Vagina (tissue), 2 donors: ENCODE data around the gene BBIP1.

ENCODE experiments used
- POLR2A ChIP-seq, 2 donors: fragments of 450-650 bp; IDR thresholded peaks; one replicate each; pipeline ENCODE4 v1.6.1; 2017; ENCODE audit warnings: antibody characterized with exemption in 2 of 2, mild to moderate bottlenecking in 2 of 2, moderate library complexity in 2 of 2
- POLR2AphosphoS5 ChIP-seq, 2 donors: sonication (generic); formaldehyde crosslinking; IDR thresholded peaks; one replicate each; pipeline ENCODE4 v1.9.0; 2017; ENCODE audit warnings: antibody characterized with exemption in 2 of 2, mild to moderate bottlenecking in 2 of 2, low read depth in 1 of 2; ENCODE audit not compliant: insufficient read depth in 1 of 2
- TF ChIP-seq, protein P1 (sequence below), 3 experiments: fragments of 450-650 bp in 2 of 3; fragments of 200-600 bp in 1 of 3; sonication (generic) in 1 of 3; IDR thresholded peaks; one replicate each; pipeline ENCODE4 v1.5.1; 2017 to 2019; ENCODE audit warnings: antibody characterized with exemption in 3 of 3, mild to moderate bottlenecking in 2 of 3, moderate library complexity in 2 of 3

DNA sequence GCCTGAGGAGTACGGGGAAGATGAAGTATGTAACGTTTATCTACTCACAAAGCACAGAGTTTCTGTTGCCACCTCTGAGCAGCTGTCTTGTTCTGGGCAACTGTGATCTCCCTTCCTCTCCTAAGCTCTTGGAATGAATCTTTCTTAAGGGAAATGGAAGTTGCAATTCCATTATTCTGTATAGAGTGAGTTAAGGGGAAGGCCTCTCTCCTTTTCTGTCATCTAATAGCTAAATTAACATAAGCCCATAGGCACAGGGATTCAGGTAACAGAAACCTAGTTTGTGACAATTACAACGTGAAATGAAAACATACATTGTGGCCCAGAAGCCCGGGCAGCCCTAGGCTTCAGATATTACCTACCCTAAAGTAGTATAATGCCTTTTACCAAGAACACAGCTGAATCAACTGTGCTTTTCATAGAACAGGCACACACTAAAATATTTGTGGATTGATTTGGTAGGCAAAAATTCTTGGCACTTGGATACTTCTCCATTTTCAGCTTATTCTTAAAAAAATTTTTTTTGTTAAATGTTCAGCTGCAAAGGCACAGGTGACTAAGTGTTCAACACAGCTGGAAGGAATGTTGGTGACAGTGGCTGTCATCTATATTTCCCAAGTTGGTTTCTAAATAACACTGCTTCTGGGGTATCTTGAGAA, 51.0 kb downstream of the BBIP1 start:
- TF ChIP-seq, protein P1, sequence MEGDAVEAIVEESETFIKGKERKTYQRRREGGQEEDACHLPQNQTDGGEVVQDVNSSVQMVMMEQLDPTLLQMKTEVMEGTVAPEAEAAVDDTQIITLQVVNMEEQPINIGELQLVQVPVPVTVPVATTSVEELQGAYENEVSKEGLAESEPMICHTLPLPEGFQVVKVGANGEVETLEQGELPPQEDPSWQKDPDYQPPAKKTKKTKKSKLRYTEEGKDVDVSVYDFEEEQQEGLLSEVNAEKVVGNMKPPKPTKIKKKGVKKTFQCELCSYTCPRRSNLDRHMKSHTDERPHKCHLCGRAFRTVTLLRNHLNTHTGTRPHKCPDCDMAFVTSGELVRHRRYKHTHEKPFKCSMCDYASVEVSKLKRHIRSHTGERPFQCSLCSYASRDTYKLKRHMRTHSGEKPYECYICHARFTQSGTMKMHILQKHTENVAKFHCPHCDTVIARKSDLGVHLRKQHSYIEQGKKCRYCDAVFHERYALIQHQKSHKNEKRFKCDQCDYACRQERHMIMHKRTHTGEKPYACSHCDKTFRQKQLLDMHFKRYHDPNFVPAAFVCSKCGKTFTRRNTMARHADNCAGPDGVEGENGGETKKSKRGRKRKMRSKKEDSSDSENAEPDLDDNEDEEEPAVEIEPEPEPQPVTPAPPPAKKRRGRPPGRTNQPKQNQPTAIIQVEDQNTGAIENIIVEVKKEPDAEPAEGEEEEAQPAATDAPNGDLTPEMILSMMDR (IDR thresholded peaks at IDR 0.05): no peak
- no peak for TF ChIP-seq POLR2AphosphoS5 (IDR thresholded peaks at IDR 0.05; ENCODE audit: insufficient read depth in 1 of 2, low read depth in 1 of 2)
- no peak for TF ChIP-seq POLR2A (IDR thresholded peaks at IDR 0.05)
